ENCODE results near the gene CCDC57. TPM values are rescaled to one million over a fixed set of nuclear protein-coding genes. Genes with fewer than 3 reads are reported as not detected.

CCDC57 gene
- total and polyA plus RNA-seq, 2 of the 8 experiments (the other 6 are each of a cell fraction or from before 2014, with no cell fraction given): 8.4 to 12.9 TPM

DNA sequence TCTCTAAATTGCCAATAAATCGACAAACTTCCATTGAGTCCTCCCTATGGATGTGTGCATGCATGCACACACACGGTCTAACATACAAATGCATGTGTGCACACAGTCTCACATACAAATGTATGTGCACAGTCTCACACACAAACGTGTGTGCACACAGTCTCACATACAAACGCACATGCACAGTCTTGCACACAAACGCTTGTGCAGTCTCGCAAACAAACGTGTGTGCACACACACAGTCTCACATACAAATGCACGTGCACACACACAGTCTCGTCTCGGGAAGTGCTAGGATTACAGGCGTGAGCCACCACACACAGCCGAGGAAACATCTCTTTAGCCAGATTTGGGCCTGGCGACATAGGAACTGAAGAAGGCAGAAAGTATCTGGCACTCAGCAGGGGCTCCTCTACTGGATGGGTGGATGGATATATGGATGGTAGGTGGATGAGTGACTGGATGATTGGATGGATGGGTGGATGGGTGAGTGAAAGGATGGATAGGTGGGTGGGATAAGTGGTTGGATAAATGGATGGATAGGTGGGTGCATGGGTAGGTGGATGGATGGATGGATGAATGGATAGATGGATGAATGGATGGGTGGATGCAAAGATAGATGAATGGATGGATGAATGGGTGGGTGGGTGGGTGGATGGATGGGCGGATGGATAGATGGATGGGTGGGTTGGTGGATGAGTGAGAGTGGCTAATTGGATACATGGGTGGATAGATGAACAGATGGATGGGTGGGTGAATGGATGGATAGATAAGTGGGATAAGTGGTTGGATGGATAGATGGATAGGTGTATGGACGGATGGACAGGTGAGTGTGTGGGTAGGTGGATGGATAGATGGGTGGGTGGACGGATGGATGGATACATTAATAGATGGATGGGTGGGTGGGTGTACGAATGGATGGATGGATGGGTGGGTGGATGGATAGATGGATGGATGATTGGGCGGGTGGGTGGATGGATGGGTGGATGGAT, 65.7 kb downstream of the CCDC57 start:
- CTCF ChIA-PET (ENCODE audit: partially characterized antibody): no interaction called here
- Histone ChIP-seq H2BK12ac (ENCODE audit: low read depth, low read length) (no peak overlapping the region), H3K18ac (ENCODE audit: extremely low read depth, low read length) (no peak overlapping the region), H2BK5ac (ENCODE audit: low read depth, low read length) (no peak overlapping the region), H2BK120ac (replicated peaks; ENCODE audit: low read depth, low read length) (no peak overlapping the region), H3K9me3 (ENCODE audit: insufficient read depth in 2 of 2, low read depth in 1 of 2, low read length in 1 of 2) (peaks cover 0 to 26% of the 10 kb centered on the region in 2 experiments; a peak in 2 of 4 replicates), H2BK20ac (ENCODE audit: low read length) (no peak overlapping the region), H4K8ac (ENCODE audit: extremely low read depth, insufficient read depth, low read length) (no peak overlapping the region), H4K5ac (ENCODE audit: insufficient read length, low read depth, low read length) (no peak overlapping the region), H2AFZ (ENCODE audit: low read length) (no peak overlapping the region), H3K23ac (ENCODE audit: insufficient read length) (no peak overlapping the region), H3K4ac (replicated peaks; ENCODE audit: insufficient read length, low read depth, low read length) (peak overlapping the region; percentile 21), H3K79me1 (ENCODE audit: low read depth, low read length) (no peaks in the 10 kb centered on the region), H3K27ac (ENCODE audit: low read depth, low read length) (no peak overlapping the region), H3K4me2 (ENCODE audit: insufficient read depth in 1 of 2, low read depth in 2 of 2, low read length in 2 of 2) (no peak overlapping the region), H3K9ac (replicated peaks in 1 of 4; ENCODE audit: extremely low read depth in 1 of 4, low read depth in 3 of 4, low read length in 3 of 4) (no peak overlapping the region), H3K23me2 (ENCODE audit: low read depth, low read length) (peaks cover 21% of the 10 kb centered on the region; the same call in 1 of the 2 replicates), H3K4me1 (replicated peaks in 1 of 4; ENCODE audit: control insufficient read depth in 3 of 4, insufficient read depth in 4 of 4, low read length in 3 of 4) (no peaks in the 10 kb centered on the region), H3K4me3 (ENCODE audit: extremely low read depth in 1 of 4, insufficient read depth in 2 of 4, low read depth in 3 of 4, low read length in 4 of 4) (no peak overlapping the region), H4K91ac (replicated peaks; ENCODE audit: insufficient read length, low read length) (no peak overlapping the region), H2AK5ac (ENCODE audit: low read depth, low read length) (no peak overlapping the region), H2BK15ac (ENCODE audit: low read length) (no peak overlapping the region), H3K36me3 (ENCODE audit: control insufficient read depth in 2 of 4, insufficient read depth in 4 of 4, low read length in 3 of 4) (no peaks in the 10 kb centered on the region), H3K56ac (replicated peaks; ENCODE audit: insufficient read length, low read depth, low read length) (peak overlapping the region; percentile 59), H3K79me2 (ENCODE audit: control insufficient read depth in 1 of 2, insufficient read depth in 2 of 2, low read length in 2 of 2) (no peaks in the 10 kb centered on the region), H3K27me3 (replicated peaks in 1 of 4; ENCODE audit: control insufficient read depth in 3 of 4, extremely low read depth in 1 of 4, insufficient read depth in 3 of 4, low read length in 3 of 4) (no peaks in the 10 kb centered on the region; a peak in 1 of 7 replicates), H4K20me1 (replicated peaks in 1 of 2; ENCODE audit: control insufficient read depth in 1 of 2, insufficient read depth in 2 of 2, low read length in 2 of 2) (peaks cover 0 to 10% of the 10 kb centered on the region in 2 experiments), H3K14ac (ENCODE audit: insufficient read length) (no peak overlapping the region)
- 88 to 100% methylated on average over 1 to 17 of the region's 18 CpGs for WGBS, 2 experiments (ENCODE audit: extremely low coverage in 1 of 2, insufficient coverage in 1 of 2, insufficient read length in 1 of 2, insufficient replicate concordance in 2 of 2, low coverage in 1 of 2, low lambda C conversion rate in 2 of 2, missing lambda C conversion rate in 1 of 2)
- no peak for DNase-seq (ENCODE audit: low read depth in 1 of 2, low spot score in 2 of 2)
- POLR2A ChIA-PET (ENCODE audit: partially characterized antibody): no interaction called here
- FAIRE-seq: no peak
- TF ChIP-seq SP2 (IDR thresholded peaks at IDR 0.05; ENCODE audit: low read length) (no peak), RFX5 (IDR thresholded peaks at IDR 0.05; ENCODE audit: borderline replicate concordance, low read depth, low read length) (no peak), SRF (IDR thresholded peaks at IDR 0.05; ENCODE audit: low read depth, low read length) (no peak), CBX5 (IDR thresholded peaks at IDR 0.05; ENCODE audit: low read depth, low read length) (no peak), POLR2A (IDR thresholded peaks at IDR 0.05; ENCODE audit: control extremely low read depth in 1 of 2, low read depth in 2 of 2, low read length in 2 of 2) (no peak), TAF7 (optimal IDR thresholded peaks at IDR 0.05; ENCODE audit: borderline replicate concordance, low read depth, low read length) (no peak), KDM1A (IDR thresholded peaks at IDR 0.05; ENCODE audit: borderline replicate concordance, low read length) (no peak), RNF2 (IDR thresholded peaks at IDR 0.05; ENCODE audit: borderline replicate concordance, low read depth, low read length, missing control alignments, poor library complexity, severe bottlenecking) (no peak), FOSL1 (IDR thresholded peaks at IDR 0.05; ENCODE audit: insufficient read depth, low read depth, low read length) (no peak), TAF1 (IDR thresholded peaks at IDR 0.05; ENCODE audit: low read depth, low read length) (no peak), BACH1 (IDR thresholded peaks at IDR 0.05; ENCODE audit: low read length) (no peak)
- TF ChIP-seq, protein P1, sequence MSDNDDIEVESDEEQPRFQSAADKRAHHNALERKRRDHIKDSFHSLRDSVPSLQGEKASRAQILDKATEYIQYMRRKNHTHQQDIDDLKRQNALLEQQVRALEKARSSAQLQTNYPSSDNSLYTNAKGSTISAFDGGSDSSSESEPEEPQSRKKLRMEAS (IDR thresholded peaks at IDR 0.05): no peak
